CD4-positive, CD25-positive, alpha-beta regulatory T cell (primary cell): ENCODE measurements around the gene FAM8A1. TPM values are rescaled to one million over a fixed set of nuclear protein-coding genes. Genes with fewer than 3 reads are reported as not detected.

Experiments used
- ATAC-seq, 2 donors: fragments of 150-1000 bp; cut with Tn5 transposase; one replicate each; pipeline ENCODE4 v1.10.0; 2021; ENCODE audit warnings: low read depth in 2 of 2, moderate number of reproducible peaks in 2 of 2, moderate library complexity in 1 of 2
- DNase-seq, 3 donors: peaks; one replicate each; pipeline versions ENCODE4 v3.0.0 to v3.0.0-alpha.2; 2012 to 2022; ENCODE audit warnings: mixed read lengths in 1 of 3
- H3K27ac ChIP-seq: one replicate; pipeline ENCODE4 v1.7.0; 2013; ENCODE audit warnings: mild to moderate bottlenecking, low read length; ENCODE audit not compliant: insufficient read depth, poor library complexity, severe bottlenecking
- H3K27me3 ChIP-seq: one replicate; pipeline ENCODE4 v1.7.0; 2013; ENCODE audit warnings: low read length; ENCODE audit not compliant: control insufficient read depth, insufficient read depth
- H3K36me3 ChIP-seq: one replicate; pipeline ENCODE4 v1.7.0; 2013; ENCODE audit warnings: mild to moderate bottlenecking, low read length, moderate library complexity; ENCODE audit not compliant: control insufficient read depth, insufficient read depth
- H3K4me1 ChIP-seq: 2 replicates; pipeline ENCODE4 v1.7.0; 2013; ENCODE audit warnings: mild to moderate bottlenecking, low read length; ENCODE audit not compliant: insufficient read depth, control insufficient read depth, poor library complexity, severe bottlenecking
- H3K4me3 ChIP-seq: one replicate; pipeline ENCODE4 v1.7.0; 2013; ENCODE audit warnings: low read depth, mild to moderate bottlenecking, low read length, moderate library complexity
- H3K9me3 ChIP-seq, 2 experiments: 1 replicate in 1 of 2; 2 replicates in 1 of 2; pipeline ENCODE4 v1.7.0; 2013; ENCODE audit warnings: low read length in 2 of 2, mild to moderate bottlenecking in 1 of 2, moderate library complexity in 1 of 2; ENCODE audit not compliant: control insufficient read depth in 2 of 2
- H3K27ac Mint-ChIP-seq, 3 donors: one replicate each; pipeline ENCODE4 v1.8.0; 2020 to 2022; ENCODE audit warnings: mild to moderate bottlenecking in 3 of 3, mixed read lengths in 3 of 3, moderate library complexity in 2 of 3
- H3K27me3 Mint-ChIP-seq: one replicate; pipeline ENCODE4 v1.8.0; 2022; ENCODE audit warnings: mild to moderate bottlenecking, mixed read lengths
- H3K36me3 Mint-ChIP-seq: one replicate; pipeline ENCODE4 v1.8.0; 2020; ENCODE audit warnings: mixed read lengths
- H3K4me1 Mint-ChIP-seq, 4 donors: one replicate each; pipeline ENCODE4 v1.8.0; 2020 to 2022; ENCODE audit warnings: mixed read lengths in 4 of 4, mild to moderate bottlenecking in 1 of 4
- H3K4me3 Mint-ChIP-seq, 4 donors: one replicate each; pipeline ENCODE4 v1.8.0; 2020 to 2022; ENCODE audit warnings: mild to moderate bottlenecking in 4 of 4, mixed read lengths in 4 of 4, moderate library complexity in 3 of 4
- H3K9me3 Mint-ChIP-seq, 7 donors: one replicate each; pipeline ENCODE4 v1.8.0; 2020 to 2022; ENCODE audit warnings: mixed read lengths in 7 of 7, mild to moderate bottlenecking in 3 of 7, moderate library complexity in 2 of 7
- polyA plus RNA-seq, 4 donors: library from polyadenylated mRNA; unstranded; fragments of 300-500 nt; fragmentation: Illumina TruSeq; gene quantifications; one replicate each; pipeline ENCODE4 v1.2.3, GENCODE V29; 2021
- total RNA-seq: library from RNA; stranded (reverse); gene quantifications from one replicate; pipeline ENCODE4 v1.2.3, GENCODE V29; 2022

The FAM8A1 gene
- total and polyA plus RNA-seq, 5 donors from 2014 or later, result 3.0 to 17.0 (median 4.4) TPM

DNA sequence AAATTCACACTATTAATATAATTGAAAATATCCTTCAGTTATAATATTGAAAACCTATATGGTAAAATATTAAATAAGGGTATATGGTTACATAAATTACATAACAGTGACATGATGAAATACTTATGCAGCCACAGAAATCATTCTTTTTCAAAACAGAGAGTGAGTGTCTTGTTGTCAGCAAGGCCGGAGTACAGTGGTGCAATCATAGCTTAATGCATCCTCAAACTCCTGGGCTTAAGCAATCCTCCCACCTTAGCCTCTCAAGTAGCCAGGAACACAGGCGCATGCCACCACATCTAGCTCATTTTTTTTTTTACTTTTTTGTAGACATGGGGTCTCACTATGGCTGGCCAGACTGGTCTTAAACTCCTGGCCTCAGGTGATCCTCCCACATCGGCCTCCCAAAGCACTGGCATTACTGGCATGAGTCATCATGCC lies 40.4 kb downstream of the FAM8A1 start:
- no peaks in the 10 kb centered on the region for H3K27me3 ChIP-seq
- Mint-ChIP-seq H3K27ac (peak overlapping the region in 1 of 3 donors; percentile 63), H3K27me3 (no peaks in the 10 kb centered on the region), H3K4me1 (peaks cover 7 to 23% (median 16%) of the 10 kb centered on the region in 4 donors), H3K9me3 (no peaks in the 10 kb centered on the region), H3K4me3 (no peak overlapping the region), H3K36me3 (peaks cover 60% of the 10 kb centered on the region)
- peaks cover 84% of the 10 kb centered on the region for H3K36me3 ChIP-seq
- ATAC-seq, result no peak
- H3K27ac ChIP-seq, result no peak overlapping the region
- no peak overlapping the region for H3K4me3 ChIP-seq
- no peaks in the 10 kb centered on the region for H3K9me3 ChIP-seq
- H3K4me1 ChIP-seq, result no peaks in the 10 kb centered on the region
- DNase-seq, result no peak

DNA sequence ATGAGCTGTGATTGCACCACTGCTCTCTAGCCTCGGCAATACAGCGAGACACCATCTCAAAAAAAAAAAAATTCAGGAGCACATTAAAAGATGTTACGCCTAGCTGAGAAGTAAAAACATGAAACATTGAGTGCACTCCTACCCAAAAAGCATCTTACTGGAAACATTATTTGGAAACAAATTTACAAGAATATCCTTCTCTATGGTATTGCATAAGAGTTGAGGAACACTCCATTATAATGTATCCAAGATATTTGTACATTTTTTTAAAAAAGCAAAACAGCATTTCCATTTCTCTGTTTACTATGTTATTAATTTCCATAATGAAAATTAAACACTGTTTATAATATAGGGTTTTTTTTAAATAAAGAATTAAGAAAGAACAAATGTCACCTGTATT lies 48.6 kb downstream of the FAM8A1 start:
- Histone ChIP-seq H3K36me3 (peaks cover 75% of the 10 kb centered on the region), H3K9me3 (no peaks in the 10 kb centered on the region), H3K27ac (no peak overlapping the region), H3K27me3 (no peaks in the 10 kb centered on the region), H3K4me3 (no peak overlapping the region), H3K4me1 (no peaks in the 10 kb centered on the region)
- Mint-ChIP-seq H3K36me3 (peaks cover 47% of the 10 kb centered on the region), H3K4me3 (no peak overlapping the region), H3K27me3 (no peaks in the 10 kb centered on the region), H3K27ac (peak overlapping the region in 1 of 3 donors; percentile 4), H3K9me3 (no peaks in the 10 kb centered on the region), H3K4me1 (peaks cover 7 to 29% (median 25%) of the 10 kb centered on the region in 4 donors)
- ATAC-seq, result no peak
- no peak for DNase-seq

DNA sequence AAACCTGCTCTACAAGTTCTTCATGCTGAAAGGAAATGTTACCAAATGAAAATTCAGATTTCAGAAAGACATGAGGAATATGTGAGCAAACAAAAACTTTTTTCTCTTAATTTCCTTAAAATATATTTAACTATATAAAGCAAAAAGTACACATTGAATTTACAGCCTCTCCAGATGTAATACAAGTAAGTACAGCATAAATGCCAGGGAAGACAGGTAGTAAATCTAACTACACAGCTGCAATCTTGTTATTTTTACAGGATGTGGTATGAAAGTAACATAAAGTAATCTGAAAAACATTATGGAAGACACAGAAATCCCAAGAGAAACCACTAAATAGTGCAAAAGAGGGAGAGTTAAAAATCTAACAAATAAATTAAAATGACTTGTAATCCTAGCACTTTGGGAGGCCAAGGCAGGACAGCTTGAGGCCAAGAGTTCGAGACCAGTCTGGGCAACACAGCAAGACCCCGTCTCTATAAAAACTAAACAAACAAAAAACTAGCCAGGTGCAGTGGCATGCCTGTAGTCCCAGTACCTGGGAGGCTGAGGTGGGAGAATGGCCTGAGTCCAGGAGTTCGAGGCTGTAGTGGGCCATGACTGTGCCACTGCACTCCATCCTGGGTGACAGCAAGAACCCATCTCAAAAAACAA lies 50.7 kb downstream of the FAM8A1 start:
- peaks cover 7 to 42% (median 26%) of the 10 kb centered on the region in 4 donors for H3K4me1 Mint-ChIP-seq
- no peak overlapping the region for H3K4me3 Mint-ChIP-seq
- H3K4me3 ChIP-seq, result no peak overlapping the region
- H3K36me3 Mint-ChIP-seq, result peaks cover 44% of the 10 kb centered on the region
- no peaks in the 10 kb centered on the region for H3K27me3 ChIP-seq
- H3K27me3 Mint-ChIP-seq, result no peaks in the 10 kb centered on the region
- no peaks in the 10 kb centered on the region for H3K9me3 Mint-ChIP-seq
- H3K36me3 ChIP-seq, result peaks cover 64% of the 10 kb centered on the region
- no peak for ATAC-seq
- H3K27ac Mint-ChIP-seq, result peak overlapping the region in 2 of 3 donors; percentile 22 to 68
- no peaks in the 10 kb centered on the region for H3K4me1 ChIP-seq
- DNase-seq, result no peak
- H3K27ac ChIP-seq, result no peak overlapping the region
- no peaks in the 10 kb centered on the region for H3K9me3 ChIP-seq

DNA sequence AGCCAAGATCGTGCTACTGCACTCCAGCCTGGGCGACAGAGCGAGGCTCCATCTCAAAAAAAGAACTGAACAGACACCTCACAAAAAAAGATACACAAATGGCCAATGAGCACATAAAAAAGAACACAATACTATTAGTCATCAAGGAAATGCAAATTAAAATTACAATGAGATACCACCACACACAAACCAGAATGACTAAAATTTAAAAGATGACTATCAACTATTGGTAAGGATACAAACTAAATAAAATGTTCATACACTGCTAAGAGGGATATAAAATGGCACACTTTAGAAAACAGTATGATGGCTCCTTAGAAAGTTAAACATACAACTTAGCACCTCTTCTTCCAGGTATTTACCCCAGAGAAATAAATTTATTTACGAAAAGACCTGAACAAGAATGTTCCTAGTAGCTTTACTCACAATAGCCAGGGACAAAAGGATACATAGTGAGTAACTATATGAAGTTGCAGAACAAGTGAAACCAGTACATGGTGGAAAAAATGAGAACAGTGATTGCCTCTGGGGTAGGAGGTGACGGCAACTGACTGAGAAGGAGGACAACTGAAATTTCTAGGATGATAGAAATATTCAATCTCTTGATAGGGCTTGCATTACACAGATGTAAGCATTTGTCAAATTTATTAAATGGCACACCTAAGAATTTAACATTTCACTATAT lies 53.2 kb downstream of the FAM8A1 start:
- Histone ChIP-seq H3K27me3 (no peaks in the 10 kb centered on the region), H3K36me3 (peaks cover 63% of the 10 kb centered on the region), H3K9me3 (no peaks in the 10 kb centered on the region), H3K4me3 (no peak overlapping the region), H3K27ac (no peak overlapping the region), H3K4me1 (no peaks in the 10 kb centered on the region)
- Mint-ChIP-seq H3K27me3 (no peaks in the 10 kb centered on the region), H3K36me3 (peaks cover 49% of the 10 kb centered on the region), H3K9me3 (no peaks in the 10 kb centered on the region), H3K4me3 (no peak overlapping the region), H3K4me1 (peaks cover 10 to 49% (median 27%) of the 10 kb centered on the region in 4 donors), H3K27ac (peak overlapping the region; percentile 32 to 73 (median 40))
- no peak for DNase-seq
- ATAC-seq, result peak in 1 of 2 donors; percentile 34

DNA sequence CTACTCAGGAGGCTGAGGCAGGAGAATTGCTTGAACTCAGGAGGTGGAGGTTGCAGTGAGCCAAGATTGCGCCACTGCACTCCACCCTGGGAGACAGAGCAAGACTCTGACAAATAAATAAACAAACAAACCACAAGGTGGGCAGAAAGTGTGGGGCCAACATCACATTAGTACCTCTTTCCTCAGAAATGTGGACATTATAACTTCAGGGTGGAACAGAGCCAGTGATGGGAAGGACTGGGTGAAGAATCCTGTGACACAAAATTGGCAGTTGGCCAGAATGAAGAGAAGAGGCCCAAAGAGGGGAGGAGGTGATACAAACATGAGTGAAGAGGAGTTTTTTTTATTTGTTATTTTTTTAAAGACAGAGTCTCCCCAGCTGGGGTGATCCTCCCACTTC lies 56.0 kb downstream of the FAM8A1 start:
- H3K27ac ChIP-seq, result no peak overlapping the region
- peak overlapping the region in 2 of 3 donors; percentile 44 to 60 for H3K27ac Mint-ChIP-seq
- peak overlapping the region in 1 of 4 donors; percentile 63 for H3K4me3 Mint-ChIP-seq

DNA sequence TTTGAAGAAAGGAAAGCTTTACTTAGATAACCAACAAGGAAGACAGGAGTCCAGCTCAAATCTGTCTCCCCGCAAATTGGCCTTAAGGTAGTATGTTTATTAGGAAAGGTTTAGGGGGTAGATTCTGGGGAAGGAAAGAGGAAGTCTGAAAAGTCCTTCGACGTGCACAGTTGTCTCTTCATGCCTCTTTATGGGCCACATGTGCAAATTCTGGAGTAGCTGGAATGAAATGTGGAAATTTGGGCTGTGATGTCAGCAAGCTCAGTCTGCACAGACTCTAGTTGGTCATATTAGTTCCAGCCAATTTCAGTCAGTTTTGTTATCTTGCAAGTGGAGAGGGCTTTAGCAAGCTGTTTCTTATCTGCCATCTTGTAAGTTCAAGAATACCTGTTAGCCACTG lies 56.5 kb downstream of the FAM8A1 start:
- Histone ChIP-seq H3K4me3 (no peak overlapping the region), H3K4me1 (no peaks in the 10 kb centered on the region), H3K36me3 (peaks cover 68% of the 10 kb centered on the region), H3K27ac (no peak overlapping the region), H3K27me3 (no peaks in the 10 kb centered on the region), H3K9me3 (no peaks in the 10 kb centered on the region)
- Mint-ChIP-seq H3K27ac (peak overlapping the region in 2 of 3 donors; percentile 44 to 60), H3K27me3 (no peaks in the 10 kb centered on the region), H3K4me1 (peaks cover 16 to 39% (median 23%) of the 10 kb centered on the region in 4 donors), H3K36me3 (peaks cover 48% of the 10 kb centered on the region), H3K4me3 (no peak overlapping the region), H3K9me3 (no peaks in the 10 kb centered on the region)
- ATAC-seq (no peak), DNase-seq (no peak)

More for the DNA sequence above, 56.0 kb downstream of the FAM8A1 start:
- ATAC-seq (no peak), DNase-seq (no peak)
- Mint-ChIP-seq H3K27me3 (no peaks in the 10 kb centered on the region), H3K4me1 (peaks cover 16 to 39% (median 22%) of the 10 kb centered on the region in 4 donors), H3K36me3 (peaks cover 43% of the 10 kb centered on the region), H3K9me3 (no peaks in the 10 kb centered on the region)
- Histone ChIP-seq H3K9me3 (no peaks in the 10 kb centered on the region), H3K36me3 (peaks cover 66% of the 10 kb centered on the region), H3K4me3 (no peak overlapping the region), H3K4me1 (no peaks in the 10 kb centered on the region), H3K27me3 (no peaks in the 10 kb centered on the region)
